ENCODE results near the gene GATC.
A peak's percentile ranks its signal among the peaks of the same experiment; 100 is the strongest.
"Not testable (repeated sequence)": the region's sequence is repeated elsewhere in the genome, so short reads cannot be mapped to it uniquely, and the experiment has no call there.

The GATC gene

GRCh38 chr12:120470150-120470784 is 24.0 kb downstream of the GATC start:
- DNase-seq, result no peak

- DNase-seq, result no peak
These were observed 26.3 kb downstream of the GATC start for GRCh38 chr12:120472521-120472920.

- no peak for DNase-seq
These were observed 27.8 kb downstream of the GATC start for GRCh38 chr12:120473807-120474615.

- DNase-seq, result no peak
These were observed 28.3 kb downstream of the GATC start for GRCh38 chr12:120474616-120474960.

GRCh38 chr12:120475643-120476042 is 29.4 kb downstream of the GATC start:
- DNase-seq, result no peak

- no peak for DNase-seq
These were observed 33.2 kb downstream of the GATC start for GRCh38 chr12:120479458-120479857.

GRCh38 chr12:120480211-120480610 is 34.0 kb downstream of the GATC start:
- DNase-seq, result no peak

GRCh38 chr12:120481022-120481767 is 35.0 kb downstream of the GATC start:
- no peak for DNase-seq

GRCh38 chr12:120483621-120484020 is 37.4 kb downstream of the GATC start:
- DNase-seq, result no peak

GRCh38 chr12:120485961-120486881 is 40.0 kb downstream of the GATC start:
- DNase-seq, result no peak

- not testable (repeated sequence) for DNase-seq
These were observed 41.3 kb downstream of the GATC start for GRCh38 chr12:120487552-120487951.

GRCh38 chr12:120488057-120488640 is 41.9 kb downstream of the GATC start:
- DNase-seq, result no peak

- DNase-seq, result peak; percentile 36
These were observed 42.8 kb downstream of the GATC start for GRCh38 chr12:120489018-120489417.

GRCh38 chr12:120490325-120490724 is 44.1 kb downstream of the GATC start:
- no peak for DNase-seq

- DNase-seq, result no peak
These were observed 44.7 kb downstream of the GATC start for GRCh38 chr12:120490833-120491512.

- no peak for DNase-seq
These were observed 49.0 kb downstream of the GATC start for GRCh38 chr12:120495186-120495730.

- DNase-seq, result peak; percentile 89
These were observed 49.6 kb downstream of the GATC start, which contains the start of gene DYNLL1 for GRCh38 chr12:120495731-120496412. Gene DYNLL1 (plus strand): TSS chr12:120496113. CDS start chr12:120496422, 309 bp downstream.

GRCh38 chr12:120496413-120497340 is 50.4 kb downstream of the GATC start:
- no peak for DNase-seq

- DNase-seq, result no peak
These were observed 51.4 kb downstream of the GATC start for GRCh38 chr12:120497524-120498150.
